Stimulated activated CD8-positive, alpha-beta memory T cell treated with anti-CD3 and anti-CD28 coated beads, Interleukin-12 subunit alpha, Interleukin-12 subunit beta, amount 100 ng/mL, for 24 hours (primary cell): Measurements from ENCODE around the gene ARHGEF2.
A peak's percentile ranks its signal among the peaks of the same experiment; 100 is the strongest.
"Not testable (repeated sequence)": the region's sequence is repeated elsewhere in the genome, so short reads cannot be mapped to it uniquely, and the experiment has no call there.

Source experiments
- DNase-seq: peaks from one replicate; pipeline ENCODE4 v3.0.0-alpha.2; 2020; ENCODE audit errors: extremely low read depth

The ARHGEF2 gene

DNA sequence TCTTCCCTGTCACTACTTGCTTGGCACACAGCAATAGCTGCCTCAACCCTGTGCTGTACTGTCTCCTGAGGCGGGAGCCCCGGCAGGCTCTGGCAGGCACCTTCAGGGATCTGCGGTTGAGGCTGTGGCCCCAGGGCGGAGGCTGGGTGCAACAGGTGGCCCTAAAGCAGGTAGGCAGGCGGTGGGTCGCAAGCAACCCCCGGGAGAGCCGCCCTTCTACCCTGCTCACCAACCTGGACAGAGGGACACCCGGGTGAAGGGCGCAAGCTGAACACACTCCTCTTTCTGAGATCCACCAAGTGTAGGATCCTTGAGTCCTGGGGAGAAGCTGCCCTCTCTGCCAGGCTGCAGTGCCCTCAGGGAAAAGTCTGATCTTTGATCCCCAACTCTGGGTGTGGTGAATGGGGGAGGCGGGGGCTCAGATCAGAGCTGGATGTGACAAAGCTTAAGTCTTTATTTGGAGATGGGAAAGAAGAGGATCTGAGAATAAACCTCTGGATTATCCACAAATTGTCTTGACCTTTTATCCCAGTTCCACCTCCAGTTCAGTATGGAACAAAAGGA lies 35.7 kb downstream of the ARHGEF2 start:
- no peak for DNase-seq

DNA sequence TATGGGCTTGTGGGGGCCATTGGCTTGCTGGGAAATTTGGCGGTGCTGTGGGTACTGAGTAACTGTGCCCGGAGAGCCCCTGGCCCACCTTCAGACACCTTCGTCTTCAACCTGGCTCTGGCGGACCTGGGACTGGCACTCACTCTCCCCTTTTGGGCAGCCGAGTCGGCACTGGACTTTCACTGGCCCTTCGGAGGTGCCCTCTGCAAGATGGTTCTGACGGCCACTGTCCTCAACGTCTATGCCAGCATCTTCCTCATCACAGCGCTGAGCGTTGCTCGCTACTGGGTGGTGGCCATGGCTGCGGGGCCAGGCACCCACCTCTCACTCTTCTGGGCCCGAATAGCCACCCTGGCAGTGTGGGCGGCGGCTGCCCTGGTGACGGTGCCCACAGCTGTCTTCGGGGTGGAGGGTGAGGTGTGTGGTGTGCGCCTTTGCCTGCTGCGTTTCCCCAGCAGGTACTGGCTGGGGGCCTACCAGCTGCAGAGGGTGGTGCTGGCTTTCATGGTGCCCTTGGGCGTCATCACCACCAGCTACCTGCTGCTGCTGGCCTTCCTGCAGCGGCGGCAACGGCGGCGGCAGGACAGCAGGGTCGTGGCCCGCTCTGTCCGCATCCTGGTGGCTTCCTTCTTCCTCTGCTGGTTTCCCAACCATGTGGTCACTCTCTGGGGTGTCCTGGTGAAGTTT lies 36.4 kb downstream of the ARHGEF2 start:
- no peak for DNase-seq

DNA sequence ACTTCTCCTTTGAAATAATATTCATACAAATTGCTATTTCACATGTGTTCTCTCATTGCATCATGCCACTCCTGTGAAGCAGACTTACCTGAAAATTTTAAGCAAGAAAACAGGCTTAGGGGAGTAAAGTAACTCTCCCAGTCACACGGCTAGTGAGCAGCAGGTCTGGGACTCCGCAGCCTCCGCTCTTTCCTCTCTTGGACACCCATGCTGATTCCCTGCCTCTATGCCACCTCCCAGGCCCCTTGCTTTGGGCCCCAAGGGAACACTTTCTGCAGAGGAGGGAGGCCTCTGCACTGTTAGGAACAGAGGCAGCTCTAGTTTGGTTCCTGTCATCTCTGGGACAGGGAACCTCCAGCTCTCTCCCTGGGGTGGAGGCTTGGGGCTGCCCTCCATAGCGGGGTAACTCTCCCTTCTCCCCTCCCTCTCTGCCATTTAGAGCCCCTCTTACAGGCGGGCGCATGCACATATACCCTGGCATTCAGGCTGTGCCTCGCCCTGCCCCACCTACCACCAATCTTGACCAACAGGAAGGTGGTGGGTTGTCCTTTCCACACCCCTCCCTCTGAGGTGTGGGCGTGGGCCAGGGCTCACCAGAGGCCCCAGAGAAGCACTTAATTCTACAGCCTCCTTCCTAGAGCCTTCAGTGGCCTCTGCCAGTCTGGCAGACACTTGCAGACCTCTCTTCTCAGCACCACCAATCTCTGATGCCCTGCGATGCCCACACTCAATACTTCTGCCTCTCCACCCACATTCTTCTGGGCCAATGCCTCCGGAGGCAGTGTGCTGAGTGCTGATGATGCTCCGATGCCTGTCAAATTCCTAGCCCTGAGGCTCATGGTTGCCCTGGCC lies 37.1 kb downstream of the ARHGEF2 start, which contains the start of gene RXFP4:
Gene RXFP4 (plus strand): TSS at position 646 of the 852 bp plus-strand sequence. CDS start 72 bp downstream, at position 718.
- DNase-seq, result no peak

DNA sequence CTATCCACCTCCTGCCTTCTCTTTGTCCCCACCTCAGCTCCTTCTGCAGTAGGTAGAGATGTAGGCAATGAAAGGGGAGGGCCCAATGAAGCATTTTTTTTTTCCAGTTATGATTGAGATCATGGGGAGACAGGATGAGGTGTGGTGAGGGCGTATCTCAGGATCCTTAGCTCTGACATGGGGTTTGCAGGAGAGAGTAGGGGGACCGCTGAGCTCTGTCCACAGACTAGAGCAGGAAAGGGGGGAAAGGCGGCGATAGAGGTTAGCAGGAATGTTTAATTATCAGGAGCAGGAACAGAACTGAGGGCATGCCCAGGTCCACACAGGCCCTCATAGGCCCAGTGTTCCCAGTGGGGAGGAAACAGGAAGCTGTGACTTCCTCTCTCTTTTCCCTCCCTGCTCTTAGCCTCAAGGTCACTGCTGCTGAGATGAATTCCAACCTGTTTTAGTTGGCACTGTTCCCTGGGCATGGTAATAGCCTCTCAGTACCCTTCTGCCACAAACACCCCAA lies 37.8 kb downstream of the ARHGEF2 start:
- DNase-seq, result no peak

DNA sequence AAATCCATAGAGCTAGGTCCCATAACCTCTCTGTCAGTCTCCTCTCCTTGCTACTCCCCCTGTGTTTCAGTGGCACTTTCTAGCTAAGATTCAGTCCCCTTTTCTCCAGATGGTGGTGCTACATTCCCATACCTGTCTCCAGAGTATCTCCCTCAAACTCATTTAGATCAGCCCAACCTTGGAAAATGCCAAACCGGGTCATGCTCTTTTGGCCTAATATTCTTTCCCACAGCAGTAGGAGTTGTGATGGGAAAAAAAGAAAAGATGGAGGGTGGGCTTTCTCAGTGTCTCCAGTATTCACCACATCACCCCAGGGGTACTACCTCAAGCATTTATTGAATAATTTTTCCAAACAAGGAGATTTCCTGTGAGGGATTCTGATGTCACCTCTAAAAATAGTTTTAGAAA lies 40.1 kb downstream of the ARHGEF2 start:
- DNase-seq, result no peak

DNA sequence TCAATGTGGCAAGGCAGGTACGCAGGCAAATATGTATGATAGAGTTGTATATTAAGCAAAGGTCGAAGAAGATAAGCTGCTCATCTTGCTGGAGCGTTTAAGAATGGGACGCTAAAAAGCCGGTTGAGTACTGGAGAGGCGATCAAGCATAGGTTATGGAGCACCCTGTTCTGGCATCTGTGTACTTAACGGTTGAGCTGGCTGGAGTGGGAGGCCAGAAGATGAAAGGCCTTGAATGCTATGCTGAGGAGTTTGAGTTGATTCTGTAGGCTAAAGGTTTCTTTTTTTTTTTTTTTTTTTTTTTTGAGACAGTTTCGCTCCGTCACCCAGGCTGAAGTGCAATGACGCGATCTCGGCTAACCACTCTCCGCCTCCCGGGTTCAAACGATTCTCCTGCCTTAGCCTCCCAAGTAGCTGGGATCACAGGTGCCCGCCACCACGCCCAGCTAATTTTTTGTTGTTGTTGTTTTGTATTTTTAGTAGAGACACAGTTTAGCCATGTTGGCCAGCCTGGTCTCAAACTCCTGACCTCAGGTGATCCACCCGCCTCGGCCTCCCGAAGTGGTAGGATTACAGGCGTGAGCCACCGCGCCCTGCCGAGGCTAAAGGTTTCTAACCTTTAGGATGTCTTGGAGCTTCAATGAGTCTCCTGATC lies 43.3 kb downstream of the ARHGEF2 start:
- no peak for DNase-seq

DNA sequence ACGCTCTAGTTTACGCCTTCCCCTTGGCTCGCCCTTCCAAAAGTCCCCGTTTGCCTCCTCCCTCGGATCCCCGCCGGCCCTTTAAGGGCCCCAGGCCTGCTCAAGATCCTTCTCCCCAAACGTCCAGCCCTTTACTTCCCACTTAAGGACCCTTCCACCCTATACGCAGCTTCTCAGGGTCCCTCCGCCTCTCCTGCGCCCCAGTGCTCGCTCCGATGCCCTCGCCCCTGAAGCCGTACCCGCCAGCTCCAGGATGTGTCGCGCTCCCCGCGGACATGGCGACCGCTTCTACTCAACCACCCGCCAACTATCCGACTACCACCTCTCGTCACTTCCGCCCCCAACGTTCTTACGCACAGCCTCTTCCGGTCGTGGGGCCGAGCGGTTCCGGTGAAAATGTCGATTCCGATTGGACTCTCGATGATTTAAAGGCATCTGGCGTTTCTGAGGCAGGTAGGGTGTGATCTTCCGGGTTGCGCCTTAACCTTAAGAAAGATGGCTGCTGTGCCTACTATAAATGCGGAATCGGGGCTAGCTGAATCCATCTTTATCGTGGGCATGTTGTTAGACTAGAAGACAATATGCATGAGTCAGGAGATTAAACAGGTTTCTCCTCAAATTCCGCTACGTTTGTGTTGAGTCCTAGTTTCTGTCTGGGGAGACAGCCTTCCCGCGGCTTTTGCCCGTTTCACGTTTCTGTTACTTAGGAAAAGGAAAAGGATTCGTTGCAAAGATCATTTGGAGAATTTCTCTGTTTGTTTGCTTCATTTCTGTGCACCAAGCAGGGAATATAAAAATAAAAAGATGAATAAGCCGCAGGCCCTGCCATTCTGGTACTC lies 44.0 kb downstream of the ARHGEF2 start, which contains the start of gene KHDC4:
Gene KHDC4 (minus strand): TSS at position 317 of the 839 bp plus-strand sequence. CDS start 40 bp downstream, at position 277.
- DNase-seq, result peak; percentile 80

DNA sequence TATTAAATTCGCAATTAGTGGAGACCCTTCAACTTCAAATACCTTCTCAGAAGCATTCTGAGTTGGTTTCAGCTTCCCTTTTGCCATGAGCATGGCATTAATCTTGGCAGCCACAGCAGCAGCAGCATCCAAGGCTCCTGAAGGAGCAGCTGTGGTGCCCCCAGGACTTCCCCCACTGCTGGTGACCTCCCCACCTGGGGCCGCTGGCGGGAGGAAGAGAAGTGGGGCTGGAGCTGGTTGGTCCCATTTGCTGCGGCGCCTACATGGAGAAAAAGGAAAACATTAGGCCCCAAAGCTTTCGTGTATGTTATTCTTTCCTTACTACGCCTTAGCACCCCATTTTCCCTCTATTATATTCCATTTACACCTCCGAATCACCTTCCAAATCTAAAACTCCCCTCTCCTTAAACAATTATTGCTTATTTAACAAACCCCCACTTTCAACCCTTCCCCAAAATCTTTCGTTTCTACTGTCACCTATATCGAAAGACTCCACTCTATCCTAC lies 44.7 kb downstream of the ARHGEF2 start:
- no peak for DNase-seq

DNA sequence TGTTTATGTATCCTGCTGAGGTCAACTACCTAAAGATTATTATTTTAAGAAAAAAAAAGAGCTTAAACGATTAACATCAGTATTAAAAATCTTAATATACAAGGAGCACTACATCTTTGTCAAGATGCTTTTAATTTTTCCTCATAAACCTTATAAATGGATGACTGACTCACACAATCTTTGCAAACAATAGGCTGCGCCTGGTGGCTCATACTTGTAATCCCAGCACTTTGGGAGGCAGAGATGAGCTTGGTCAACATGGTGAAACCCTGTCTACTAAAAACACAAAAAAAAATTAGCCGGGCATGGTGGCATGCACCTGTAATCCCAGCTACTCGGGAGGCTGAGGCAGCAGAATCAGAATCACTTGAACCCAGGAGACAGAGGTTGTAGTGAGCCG lies 45.9 kb downstream of the ARHGEF2 start:
- no peak for DNase-seq

DNA sequence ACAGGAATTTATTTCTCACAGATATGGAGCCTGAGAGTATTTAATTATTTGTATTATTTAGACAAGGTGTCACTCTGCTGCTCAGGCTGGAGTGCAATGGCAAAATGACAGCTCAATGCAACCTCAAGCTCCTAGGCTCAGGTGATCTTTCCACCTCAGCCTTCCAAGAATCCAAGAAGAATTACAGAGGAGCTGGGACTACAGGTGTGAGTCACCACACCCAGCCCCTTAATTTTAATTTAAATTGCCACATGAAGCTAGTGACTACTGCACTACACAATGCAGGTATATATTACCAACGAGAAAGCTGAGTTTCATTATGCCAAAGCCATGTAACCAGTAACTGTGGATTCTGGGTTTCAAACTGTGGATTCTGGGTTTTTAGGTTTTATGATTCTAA lies 46.3 kb downstream of the ARHGEF2 start:
- no peak for DNase-seq

DNA sequence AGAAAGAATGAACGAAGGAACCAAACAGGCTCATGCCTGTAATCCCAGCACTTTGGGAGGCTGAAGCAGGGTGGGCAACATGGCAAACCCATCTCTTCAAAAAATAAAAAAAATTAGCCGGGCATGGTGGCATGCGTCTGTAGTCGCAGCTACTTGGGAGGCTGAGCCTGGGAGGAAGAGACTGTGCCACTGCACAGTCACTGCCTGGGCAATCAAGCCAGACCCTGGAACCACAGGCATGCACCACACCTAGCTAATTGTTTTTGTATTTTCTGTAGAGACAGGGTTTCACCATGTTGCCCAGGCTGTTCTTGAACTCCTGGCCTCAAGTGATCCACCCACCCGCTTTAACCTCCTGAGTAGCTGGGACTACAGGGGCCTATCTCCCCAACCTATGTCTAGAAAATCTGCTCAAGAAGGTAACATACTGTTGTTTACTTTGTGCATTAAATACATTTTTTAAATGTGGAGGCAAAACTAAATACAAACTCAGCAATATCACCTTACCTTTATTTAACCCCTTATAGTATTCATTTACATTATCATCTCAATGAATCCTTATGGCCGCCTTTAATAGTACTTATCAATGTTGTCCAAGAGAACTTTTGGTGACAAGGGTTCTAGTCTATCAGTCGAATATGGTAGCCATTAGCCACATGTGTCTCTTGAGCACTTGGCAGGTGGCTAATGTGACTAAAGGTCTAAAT lies 46.9 kb downstream of the ARHGEF2 start:
- DNase-seq, result no peak

DNA sequence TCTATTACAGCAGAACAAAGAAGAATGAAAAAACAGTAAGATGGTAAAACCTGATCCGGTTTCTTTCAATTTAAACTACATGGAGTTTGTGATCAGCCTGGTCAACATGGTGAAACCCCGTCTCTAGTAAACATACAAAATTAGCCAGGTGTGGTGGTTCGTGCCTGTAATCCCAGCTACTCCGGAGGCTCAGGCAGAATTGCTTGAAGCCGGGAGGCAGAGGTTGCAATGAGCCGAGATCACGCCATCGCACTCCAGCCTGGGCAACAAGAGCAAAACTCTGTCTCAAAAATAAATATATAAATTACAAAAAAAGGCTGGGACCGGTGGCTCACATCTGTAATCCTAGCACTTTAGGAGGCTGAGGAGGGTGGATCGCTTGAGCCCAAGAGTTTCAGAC lies 47.6 kb downstream of the ARHGEF2 start:
- not testable (repeated sequence) for DNase-seq

DNA sequence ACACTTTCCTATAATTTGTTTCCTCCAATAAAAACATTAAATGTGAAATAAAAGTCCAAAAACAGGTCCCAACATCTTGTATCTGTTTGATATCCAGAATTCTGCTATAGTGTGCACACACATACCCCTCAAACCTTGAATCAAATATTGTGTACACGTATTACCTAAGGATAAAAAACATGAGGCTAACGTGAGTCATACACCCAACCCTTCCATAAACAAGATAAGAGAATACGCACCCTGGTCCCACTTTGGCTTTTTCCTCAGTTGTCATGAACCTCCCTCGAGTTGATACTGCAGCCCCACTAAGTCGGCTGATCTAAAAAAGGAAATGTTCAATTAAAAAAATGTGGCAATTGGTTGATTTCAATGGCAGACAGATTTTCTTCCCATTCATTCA lies 49.3 kb downstream of the ARHGEF2 start:
- DNase-seq, result no peak

DNA sequence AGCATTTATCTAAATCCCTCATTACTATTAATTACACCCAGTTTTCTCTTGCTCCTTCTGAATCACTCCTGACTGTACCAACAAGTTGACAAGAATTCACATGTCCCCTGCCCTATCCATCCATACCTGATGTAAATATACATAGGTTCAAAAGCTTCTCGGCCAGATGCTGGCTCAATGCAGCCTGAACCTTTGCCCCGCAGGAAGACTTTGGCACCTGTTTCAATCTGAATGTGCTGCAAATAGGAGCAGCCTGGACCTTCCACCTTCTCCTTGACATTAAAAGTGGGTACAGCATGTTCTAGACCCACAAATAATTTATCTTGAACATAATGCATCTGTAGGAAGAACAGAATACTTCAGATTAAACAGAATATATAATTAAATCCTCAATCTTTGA lies 52.8 kb downstream of the ARHGEF2 start:
- DNase-seq, result no peak

DNA sequence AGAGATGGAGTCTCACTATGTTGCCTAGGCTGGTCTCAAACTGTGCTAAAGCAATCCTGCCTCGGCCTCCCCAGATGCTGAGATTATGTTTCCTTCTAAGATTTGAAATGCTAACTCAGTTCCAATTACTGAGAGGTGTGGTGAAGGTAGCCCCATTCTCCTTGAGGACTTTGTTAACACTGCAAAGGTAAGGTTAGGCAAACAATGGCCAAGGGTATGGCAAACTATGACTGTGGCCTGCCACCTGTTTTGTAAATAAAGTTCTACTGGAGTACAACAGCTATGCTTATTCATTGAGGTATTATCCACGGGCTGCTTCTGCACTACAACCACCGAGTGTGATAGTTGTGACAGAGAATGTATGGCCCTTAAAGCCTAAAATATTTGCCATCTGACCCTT lies 57.6 kb downstream of the ARHGEF2 start:
- no peak for DNase-seq

DNA sequence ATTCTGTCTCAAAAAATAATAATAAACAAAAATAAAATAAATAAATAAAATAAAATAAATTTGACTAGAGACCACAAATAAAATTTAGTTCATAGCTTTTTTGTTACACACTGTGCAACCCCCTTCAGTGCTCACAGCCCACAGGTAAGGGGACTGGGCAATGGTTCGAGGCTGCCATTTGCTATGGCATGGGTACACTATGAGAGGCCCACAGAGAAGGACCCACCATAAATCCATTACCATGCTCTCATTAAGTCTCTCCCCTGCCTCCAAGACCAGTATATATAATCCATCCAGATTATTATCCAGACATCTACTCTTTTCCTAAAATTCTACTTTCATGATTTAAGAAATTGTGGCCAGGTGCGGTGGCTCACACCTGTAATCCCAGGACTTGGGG lies 58.5 kb downstream of the ARHGEF2 start:
- DNase-seq, result no peak

DNA sequence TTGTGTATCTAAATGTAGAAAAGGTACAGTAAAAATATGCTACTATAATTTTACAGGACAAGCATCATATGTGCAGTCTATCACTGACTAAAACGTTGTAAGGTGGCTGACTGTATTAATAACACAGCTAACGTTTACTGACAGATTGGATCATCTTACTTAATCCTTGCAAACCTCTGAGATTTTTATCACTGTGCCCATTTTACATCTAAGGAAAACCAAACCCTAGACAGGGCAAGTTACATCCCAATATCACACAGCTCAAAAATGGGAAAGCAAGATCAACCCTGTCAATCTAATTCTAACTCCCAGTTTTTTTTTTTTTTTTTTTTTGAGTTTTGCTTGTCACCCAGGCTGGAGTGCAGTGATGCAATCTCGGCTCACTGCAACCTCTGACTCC lies 59.7 kb downstream of the ARHGEF2 start:
- no peak for DNase-seq

DNA sequence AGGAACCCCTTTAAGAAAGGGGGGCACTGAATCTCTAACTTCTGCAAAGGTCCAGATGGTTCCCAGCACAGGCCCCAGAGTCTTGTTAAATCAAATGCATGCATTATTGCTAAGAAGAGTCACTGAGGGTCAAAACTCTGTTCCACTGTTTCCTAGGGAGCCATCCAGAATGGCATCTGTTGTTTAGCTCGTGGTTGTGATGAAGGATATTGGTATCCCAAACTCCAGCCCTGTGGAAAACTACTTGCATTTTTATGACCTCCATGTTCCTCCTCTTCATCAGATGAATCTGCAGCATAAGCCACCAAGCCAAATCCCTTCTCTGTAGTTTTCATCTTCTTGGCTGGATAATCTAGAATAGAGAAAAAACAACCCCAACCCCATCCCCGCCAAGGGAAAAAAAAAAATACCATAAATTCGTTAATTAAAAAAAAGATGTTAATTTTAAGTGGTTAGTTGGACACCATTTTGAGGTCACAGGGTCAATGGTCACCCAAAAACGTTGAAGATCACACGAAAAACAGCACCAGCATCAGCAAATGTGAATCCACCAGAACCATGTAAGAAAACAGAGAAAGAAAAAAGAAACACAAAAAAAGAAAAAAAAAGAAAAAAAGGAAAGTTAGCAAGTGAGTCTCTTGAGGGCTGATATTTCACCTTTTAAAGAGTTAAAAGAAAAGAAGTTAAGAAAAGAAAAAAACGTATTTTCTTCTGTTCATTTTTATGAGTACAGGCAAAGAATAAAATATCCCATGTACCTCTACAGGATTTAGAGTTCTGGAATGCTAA lies 64.2 kb downstream of the ARHGEF2 start:
- DNase-seq, result no peak

DNA sequence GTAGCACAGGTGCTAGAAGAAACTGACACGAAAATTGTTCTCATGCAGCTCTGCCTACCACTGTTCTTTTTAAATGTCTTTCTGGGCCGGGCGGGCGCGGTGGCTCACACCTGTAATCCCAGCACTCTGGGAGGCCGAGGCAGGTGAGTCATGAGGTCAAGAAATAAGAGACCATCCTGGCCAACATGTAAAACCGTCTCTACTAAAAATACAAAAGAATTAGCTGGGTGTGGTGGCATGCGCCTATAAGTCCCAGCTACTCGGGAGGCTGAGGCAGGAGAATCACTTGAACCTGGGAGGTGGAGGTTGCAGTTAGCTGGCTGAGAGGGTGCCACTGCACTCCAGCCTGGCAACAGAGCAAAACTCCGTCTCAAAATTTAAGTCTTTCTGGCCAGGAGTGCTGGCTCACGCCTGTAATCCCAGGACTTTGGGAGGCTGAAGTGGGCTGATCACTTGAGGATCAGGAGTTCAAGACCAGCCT lies 66.3 kb downstream of the ARHGEF2 start:
- DNase-seq, result no peak
